ENCODE measurements around the gene PPP1R12A.

PPP1R12A gene

GRCh38 chr12:79850610-79851299 is 84.1 kb downstream of the PPP1R12A start:
- TF ChIP-seq, protein P1, sequence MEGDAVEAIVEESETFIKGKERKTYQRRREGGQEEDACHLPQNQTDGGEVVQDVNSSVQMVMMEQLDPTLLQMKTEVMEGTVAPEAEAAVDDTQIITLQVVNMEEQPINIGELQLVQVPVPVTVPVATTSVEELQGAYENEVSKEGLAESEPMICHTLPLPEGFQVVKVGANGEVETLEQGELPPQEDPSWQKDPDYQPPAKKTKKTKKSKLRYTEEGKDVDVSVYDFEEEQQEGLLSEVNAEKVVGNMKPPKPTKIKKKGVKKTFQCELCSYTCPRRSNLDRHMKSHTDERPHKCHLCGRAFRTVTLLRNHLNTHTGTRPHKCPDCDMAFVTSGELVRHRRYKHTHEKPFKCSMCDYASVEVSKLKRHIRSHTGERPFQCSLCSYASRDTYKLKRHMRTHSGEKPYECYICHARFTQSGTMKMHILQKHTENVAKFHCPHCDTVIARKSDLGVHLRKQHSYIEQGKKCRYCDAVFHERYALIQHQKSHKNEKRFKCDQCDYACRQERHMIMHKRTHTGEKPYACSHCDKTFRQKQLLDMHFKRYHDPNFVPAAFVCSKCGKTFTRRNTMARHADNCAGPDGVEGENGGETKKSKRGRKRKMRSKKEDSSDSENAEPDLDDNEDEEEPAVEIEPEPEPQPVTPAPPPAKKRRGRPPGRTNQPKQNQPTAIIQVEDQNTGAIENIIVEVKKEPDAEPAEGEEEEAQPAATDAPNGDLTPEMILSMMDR (conservative IDR thresholded peaks at IDR 0.05; ENCODE audit: control insufficient read depth, insufficient read depth, low read depth, low read length), result no peak

DNA sequence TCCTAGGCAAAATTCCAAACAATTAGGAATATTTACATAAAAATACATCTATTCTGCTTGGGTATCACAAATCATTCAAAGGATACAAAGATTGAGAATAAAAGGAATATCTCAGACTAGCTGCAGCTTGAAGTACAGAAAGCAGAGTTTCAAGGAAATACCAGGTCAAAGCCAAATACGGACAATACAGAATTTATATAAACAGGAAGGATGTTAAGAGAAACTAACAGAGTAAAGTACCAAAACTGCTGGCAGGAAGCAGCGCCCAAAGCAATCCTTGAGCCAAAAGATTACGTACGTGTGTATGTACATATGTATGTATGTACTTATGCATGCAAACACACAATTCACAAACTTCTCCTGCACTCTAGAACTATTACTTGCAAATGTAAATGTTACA is 86.6 kb downstream of the PPP1R12A start:
- H3K4me3 ChIP-seq (ENCODE audit: control insufficient read depth, low read depth, low read length), result no peak overlapping the region
- TF ChIP-seq, protein P1 (conservative IDR thresholded peaks at IDR 0.05; ENCODE audit: control insufficient read depth, insufficient read depth, low read depth, low read length), result no peak
- DNase-seq (ENCODE audit: low read depth), result no peak

More at GRCh38 chr12:79850610-79851299, 84.1 kb downstream of the PPP1R12A start:
- no peak overlapping the region for H3K4me3 ChIP-seq (ENCODE audit: control insufficient read depth, low read depth, low read length)
- no peak for DNase-seq (ENCODE audit: low read depth)

- TF ChIP-seq, protein P1 (conservative IDR thresholded peaks at IDR 0.05; ENCODE audit: control insufficient read depth, insufficient read depth, low read depth, low read length), result no peak
- DNase-seq (ENCODE audit: low read depth), result no peak
- no peak overlapping the region for H3K4me3 ChIP-seq (ENCODE audit: control insufficient read depth, low read depth, low read length)
These were observed 87.5 kb downstream of the PPP1R12A start for GRCh38 chr12:79847417-79847816.

DNA sequence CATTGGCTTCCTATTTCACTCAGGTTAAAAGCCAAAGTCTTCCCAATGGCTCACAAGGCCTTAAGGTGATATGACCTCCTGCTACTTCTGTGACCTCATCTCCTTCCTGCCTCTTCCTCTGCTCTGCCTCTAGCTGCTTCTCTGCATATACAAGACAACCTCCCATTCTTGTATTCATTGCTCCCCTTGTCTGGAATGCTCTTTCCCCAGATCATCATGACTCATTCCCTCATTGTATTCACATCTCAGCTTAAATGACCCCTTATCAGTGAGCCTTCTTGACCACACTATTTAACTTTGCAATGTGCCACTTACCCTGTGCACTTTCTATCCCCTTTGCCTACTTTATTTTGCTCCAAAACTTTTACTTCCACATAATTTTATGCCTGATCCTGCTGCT is 90.2 kb downstream of the PPP1R12A start:
- H3K4me3 ChIP-seq (ENCODE audit: control insufficient read depth, low read depth, low read length), result no peak overlapping the region
- TF ChIP-seq, protein P1 (conservative IDR thresholded peaks at IDR 0.05; ENCODE audit: control insufficient read depth, insufficient read depth, low read depth, low read length), result no peak
- peak; percentile 60 for DNase-seq (ENCODE audit: low read depth)

- no peak for DNase-seq (ENCODE audit: low read depth)
- no peak overlapping the region for H3K4me3 ChIP-seq (ENCODE audit: control insufficient read depth, low read depth, low read length)
- TF ChIP-seq, protein P1 (conservative IDR thresholded peaks at IDR 0.05; ENCODE audit: control insufficient read depth, insufficient read depth, low read depth, low read length), result no peak
These were observed 90.9 kb downstream of the PPP1R12A start for GRCh38 chr12:79843978-79844377.

GRCh38 chr12:79842630-79843029 is 92.3 kb downstream of the PPP1R12A start:
- no peak overlapping the region for H3K4me3 ChIP-seq (ENCODE audit: control insufficient read depth, low read depth, low read length)
- TF ChIP-seq, protein P1 (conservative IDR thresholded peaks at IDR 0.05; ENCODE audit: control insufficient read depth, insufficient read depth, low read depth, low read length), result no peak
- no peak for DNase-seq (ENCODE audit: low read depth)
